ENCODE results near the gene CDK5.

DNA sequence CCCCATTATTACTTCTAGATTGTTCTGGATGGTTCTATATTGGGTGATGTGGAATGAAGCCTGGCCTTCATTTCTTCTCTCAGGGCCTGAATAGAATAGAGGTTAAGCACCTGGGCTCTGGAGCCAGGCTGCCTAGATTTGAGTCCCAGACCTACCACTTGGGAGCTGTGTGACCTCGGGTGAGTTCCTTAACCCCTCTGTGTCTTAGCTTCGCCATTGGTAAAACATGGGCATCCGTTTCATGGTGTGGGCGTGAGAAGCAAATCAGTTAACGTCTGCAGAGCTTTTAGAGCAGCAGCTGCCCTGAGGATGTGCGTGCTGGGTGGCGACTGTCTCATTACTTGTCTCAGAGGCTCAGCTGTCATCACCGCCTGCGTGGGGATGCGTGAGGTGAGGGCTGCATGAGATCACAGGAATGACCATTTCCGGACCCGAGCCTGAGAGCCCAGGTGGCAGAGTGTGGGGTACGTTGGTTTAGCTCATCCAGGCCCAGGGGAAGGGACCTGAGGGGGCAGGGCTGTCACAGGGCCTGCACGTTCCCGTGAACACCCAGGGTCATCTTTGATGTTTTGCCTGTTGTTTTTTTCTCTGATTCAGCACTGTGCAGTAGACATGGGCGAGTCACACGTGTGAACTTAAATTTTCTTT is 38.3 kb upstream of the CDK5 start:
- TF ChIP-seq, protein P1, sequence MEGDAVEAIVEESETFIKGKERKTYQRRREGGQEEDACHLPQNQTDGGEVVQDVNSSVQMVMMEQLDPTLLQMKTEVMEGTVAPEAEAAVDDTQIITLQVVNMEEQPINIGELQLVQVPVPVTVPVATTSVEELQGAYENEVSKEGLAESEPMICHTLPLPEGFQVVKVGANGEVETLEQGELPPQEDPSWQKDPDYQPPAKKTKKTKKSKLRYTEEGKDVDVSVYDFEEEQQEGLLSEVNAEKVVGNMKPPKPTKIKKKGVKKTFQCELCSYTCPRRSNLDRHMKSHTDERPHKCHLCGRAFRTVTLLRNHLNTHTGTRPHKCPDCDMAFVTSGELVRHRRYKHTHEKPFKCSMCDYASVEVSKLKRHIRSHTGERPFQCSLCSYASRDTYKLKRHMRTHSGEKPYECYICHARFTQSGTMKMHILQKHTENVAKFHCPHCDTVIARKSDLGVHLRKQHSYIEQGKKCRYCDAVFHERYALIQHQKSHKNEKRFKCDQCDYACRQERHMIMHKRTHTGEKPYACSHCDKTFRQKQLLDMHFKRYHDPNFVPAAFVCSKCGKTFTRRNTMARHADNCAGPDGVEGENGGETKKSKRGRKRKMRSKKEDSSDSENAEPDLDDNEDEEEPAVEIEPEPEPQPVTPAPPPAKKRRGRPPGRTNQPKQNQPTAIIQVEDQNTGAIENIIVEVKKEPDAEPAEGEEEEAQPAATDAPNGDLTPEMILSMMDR (IDR thresholded peaks at IDR 0.05; ENCODE audit: low read length), result no peak
- no peak for TF ChIP-seq EZH2 (IDR thresholded peaks at IDR 0.05; ENCODE audit: borderline replicate concordance, low read length)
